GM21576 (cell line): Measurements from ENCODE around the gene PDGFA.

Experiments used
- ATAC-seq: cut with Tn5 transposase; IDR thresholded peaks from one replicate; pipeline ENCODE4 v1.9.1; 2021; ENCODE audit warnings: mild to moderate bottlenecking, moderate library complexity; ENCODE audit not compliant: unreplicated experiment

Gene PDGFA

GRCh38 chr7:517774-518629 lies 1.6 kb downstream of the PDGFA start:
- ATAC-seq, result no peak

- no peak for ATAC-seq
Observed at GRCh38 chr7:516606-517456, 2.8 kb downstream of the PDGFA start.

- ATAC-seq, result no peak
Observed at GRCh38 chr7:516216-516605, 3.4 kb downstream of the PDGFA start.

- no peak for ATAC-seq
Observed at GRCh38 chr7:515628-516027, 4.0 kb downstream of the PDGFA start.

- no peak for ATAC-seq
Observed at GRCh38 chr7:514651-515598, 4.7 kb downstream of the PDGFA start.

- ATAC-seq, result no peak
Observed at GRCh38 chr7:514242-514641, 5.4 kb downstream of the PDGFA start.

- no peak for ATAC-seq
Observed at GRCh38 chr7:513521-514166, 6.0 kb downstream of the PDGFA start.

GRCh38 chr7:512541-513311 lies 6.9 kb downstream of the PDGFA start:
- ATAC-seq, result no peak

GRCh38 chr7:512146-512510 lies 7.5 kb downstream of the PDGFA start:
- no peak for ATAC-seq

GRCh38 chr7:511476-512145 lies 8.0 kb downstream of the PDGFA start:
- no peak for ATAC-seq

- no peak for ATAC-seq
Observed at GRCh38 chr7:510782-511281, 8.8 kb downstream of the PDGFA start.

GRCh38 chr7:510131-510481 lies 9.5 kb downstream of the PDGFA start:
- ATAC-seq, result no peak

GRCh38 chr7:509426-510130 lies 10.1 kb downstream of the PDGFA start:
- no peak for ATAC-seq

GRCh38 chr7:508461-509170 lies 11.0 kb downstream of the PDGFA start:
- no peak for ATAC-seq

GRCh38 chr7:507623-508300 lies 11.9 kb downstream of the PDGFA start:
- ATAC-seq, result no peak

GRCh38 chr7:506921-507622 lies 12.6 kb downstream of the PDGFA start:
- ATAC-seq, result no peak

- ATAC-seq, result no peak
Observed at GRCh38 chr7:506391-506831, 13.2 kb downstream of the PDGFA start.
